Prostate gland (tissue), 2 donors: ENCODE measurements around the gene PDE4D. TPM values are rescaled to one million over a fixed set of nuclear protein-coding genes. Genes with fewer than 3 reads are reported as not detected.

ENCODE experiments used
- DNase-seq: peaks from one replicate; pipeline ENCODE4 v3.0.0-alpha.2; 2019; ENCODE audit warnings: low spot score
- H3K27ac ChIP-seq, 2 donors: fragments of 200-600 bp; sonication (generic); 2 replicates each; pipeline ENCODE4 v1.5.1; 2017 to 2019
- H3K27me3 ChIP-seq: fragments of 200-600 bp; sonication (generic); replicated peaks from 2 replicates; pipeline ENCODE4 v1.5.1; 2019; ENCODE audit not compliant: insufficient read depth
- H3K36me3 ChIP-seq, 2 donors: fragments of 200-600 bp; sonication (generic); 1 replicate in 1 of 2; 2 replicates in 1 of 2; pipeline versions ENCODE4 v1.5.1 to v1.8.1; 2017 to 2019
- H3K4me1 ChIP-seq: fragments of 200-600 bp; sonication (generic); replicated peaks from 2 replicates; pipeline ENCODE4 v1.5.1; 2019
- H3K4me3 ChIP-seq, 2 donors: fragments of 200-600 bp; sonication (generic); 2 replicates each; pipeline ENCODE4 v1.5.1; 2017 to 2019
- H3K9me3 ChIP-seq: fragments of 200-600 bp; sonication (generic); 2 replicates; pipeline ENCODE4 v1.5.1; 2017
- CTCF ChIP-seq, 4 experiments: fragments of 200-600 bp in 2 of 4; fragments of 450-650 bp in 2 of 4; sonication (generic) in 2 of 4; IDR thresholded peaks; 1 replicate in 3 of 4; 2 replicates in 1 of 4; pipeline ENCODE4 v1.5.1; 2016 to 2019; ENCODE audit warnings: antibody characterized with exemption in 4 of 4, mild to moderate bottlenecking in 2 of 4, moderate library complexity in 2 of 4
- POLR2A ChIP-seq: fragments of 450-650 bp; IDR thresholded peaks from one replicate; pipeline ENCODE4 v1.6.1; 2016; ENCODE audit warnings: antibody characterized with exemption, mild to moderate bottlenecking
- POLR2AphosphoS5 ChIP-seq: sonication (generic); formaldehyde crosslinking; IDR thresholded peaks from one replicate; pipeline ENCODE4 v1.6.1; 2017; ENCODE audit warnings: antibody characterized with exemption
- WGBS: methylation state at CpG from one replicate; pipeline ENCODE4 v1.1.5; 2018; 5-methylcytosine and 5-hydroxymethylcytosine counted together
- intact Hi-C: fragments of 100-400 bp; cut with DNase I; formaldehyde crosslinking; loops from one replicate; pipeline ENCODE4 v1.14.2; 2022
- total RNA-seq, 2 donors: library from RNA; depleted of rRNA; stranded (reverse); fragments of >200 nt; gene quantifications; one replicate each; pipeline ENCODE4 v1.1.0, GENCODE V29; 2016

PDE4D gene
- total RNA-seq, 2 donors from 2014 or later: 64.2 to 75.6 TPM

GRCh38 chr5:59799668-59800346 lies 93.7 kb downstream of the PDE4D start:
- intact Hi-C loops: loop anchor here (5.0 to 10.0 kb wide), 4 partner anchors 295 to 915 kb away; no protein-coding TSS in a partner anchor
- Histone ChIP-seq H3K27me3 (no peaks in the 10 kb centered on the region), H3K4me3 (no peak overlapping the region), H3K4me1 (no peaks in the 10 kb centered on the region), H3K9me3 (no peaks in the 10 kb centered on the region), H3K36me3 (no peaks in the 10 kb centered on the region), H3K27ac (peak overlapping the region; percentile 48 to 68)
- WGBS: 8% methylated on average over 6 of the region's 6 CpGs
- peak; percentile 42 for DNase-seq
- no peak for TF ChIP-seq POLR2A
- peak; percentile 80 to 93 (median 90) for TF ChIP-seq CTCF (IDR thresholded peaks at IDR 0.05)
- peak; percentile 49 for TF ChIP-seq POLR2AphosphoS5

GRCh38 chr5:59798862-59799667 lies 94.5 kb downstream of the PDE4D start:
- intact Hi-C loops: loop anchor here (5.0 to 10.0 kb wide), 3 partner anchors 294 to 914 kb away; no protein-coding TSS in a partner anchor
- H3K27ac ChIP-seq: peak overlapping the region; percentile 48 to 68
- no peak for TF ChIP-seq POLR2A
- peak; percentile 87 for TF ChIP-seq POLR2AphosphoS5
- H3K36me3 ChIP-seq: no peaks in the 10 kb centered on the region
- no peaks in the 10 kb centered on the region for H3K4me1 ChIP-seq
- 15% methylated on average over 5 of the region's 5 CpGs for WGBS
- H3K9me3 ChIP-seq: no peaks in the 10 kb centered on the region
- DNase-seq: peak; percentile 66
- no peak overlapping the region for H3K4me3 ChIP-seq
- no peaks in the 10 kb centered on the region for H3K27me3 ChIP-seq

GRCh38 chr5:59795141-59795540 lies 98.4 kb downstream of the PDE4D start:
- intact Hi-C loops: loop anchor here (5.0 to 10.0 kb wide), 3 partner anchors 290 to 910 kb away; no protein-coding TSS in a partner anchor
- no peak for DNase-seq
- WGBS: 92% methylated on average over 4 of the region's 4 CpGs
- Histone ChIP-seq H3K36me3 (no peaks in the 10 kb centered on the region), H3K9me3 (no peaks in the 10 kb centered on the region), H3K27ac (no peak overlapping the region), H3K4me3 (no peak overlapping the region), H3K4me1 (no peaks in the 10 kb centered on the region), H3K27me3 (no peaks in the 10 kb centered on the region)
- TF ChIP-seq POLR2A (no peak), CTCF (IDR thresholded peaks at IDR 0.05) (no peak), POLR2AphosphoS5 (no peak)

GRCh38 chr5:59792983-59793585 lies 100.4 kb downstream of the PDE4D start:
- H3K9me3 ChIP-seq: no peaks in the 10 kb centered on the region
- H3K4me3 ChIP-seq: no peak overlapping the region
- no peak for DNase-seq
- TF ChIP-seq POLR2A: no peak
- TF ChIP-seq POLR2AphosphoS5: no peak
- no peak for TF ChIP-seq CTCF (IDR thresholded peaks at IDR 0.05)
- no peak overlapping the region for H3K27ac ChIP-seq
- whole genome bisulfite sequencing: 57% methylated on average over 6 of the region's 6 CpGs
- no peaks in the 10 kb centered on the region for H3K27me3 ChIP-seq
- H3K36me3 ChIP-seq: no peaks in the 10 kb centered on the region
- no peaks in the 10 kb centered on the region for H3K4me1 ChIP-seq
- intact Hi-C loops: loop anchor here (10.0 kb wide), 2 partner anchors 288 to 908 kb away; no protein-coding TSS in a partner anchor

- intact Hi-C loops: loop anchor here (10.0 kb wide), 2 partner anchors 287 to 907 kb away; no protein-coding TSS in a partner anchor
- no peaks in the 10 kb centered on the region for H3K4me1 ChIP-seq
- no peak overlapping the region for H3K4me3 ChIP-seq
- no peaks in the 10 kb centered on the region for H3K36me3 ChIP-seq
- 25% methylated on average over 3 of the region's 3 CpGs for WGBS
- no peaks in the 10 kb centered on the region for H3K27me3 ChIP-seq
- DNase-seq: no peak
- TF ChIP-seq CTCF (IDR thresholded peaks at IDR 0.05) (no peak), POLR2A (no peak), POLR2AphosphoS5 (no peak)
- H3K27ac ChIP-seq: peak overlapping the region in 1 of 2 donors; percentile 62
- H3K9me3 ChIP-seq: no peaks in the 10 kb centered on the region
Measured at GRCh38 chr5:59791617-59792016, 101.9 kb downstream of the PDE4D start.
